HepG2 (cell line): ENCODE measurements around the gene TULP4. TPM values are rescaled to one million over a fixed set of nuclear protein-coding genes. Genes with fewer than 3 reads are reported as not detected.

Experiments
- ATRX ChIP-seq: sonication (generic); formaldehyde crosslinking; IDR thresholded peaks from 2 replicates; pipeline ENCODE4 v1.4.0; 2020; ENCODE audit warnings: missing genetic modification reagents, borderline replicate concordance
- HMG20A ChIP-seq: IDR thresholded peaks from 2 replicates; pipeline ENCODE4 v1.6.1; 2016; ENCODE audit warnings: borderline replicate concordance
- HNRNPUL1 ChIP-seq: fragments of 200-400 bp; formaldehyde crosslinking; IDR thresholded peaks from 2 replicates; pipeline ENCODE4 v1.6.1; 2017; ENCODE audit warnings: low read depth, mild to moderate bottlenecking, low read length, moderate library complexity
- HOXA3 ChIP-seq: sonication (generic); formaldehyde crosslinking; IDR thresholded peaks from 2 replicates; pipeline ENCODE4 v1.5.0; 2020; ENCODE audit warnings: missing genetic modification reagents
- HOXD1 ChIP-seq: sonication (generic); formaldehyde crosslinking; IDR thresholded peaks from 2 replicates; pipeline ENCODE4 v1.5.0; 2020; ENCODE audit warnings: missing genetic modification reagents
- MXD4 ChIP-seq: IDR thresholded peaks from 2 replicates; pipeline ENCODE4 v1.6.1; 2016; ENCODE audit warnings: mild to moderate bottlenecking, missing biosample characterization, missing genetic modification reagents
- PAWR ChIP-seq: sonication (generic); formaldehyde crosslinking; IDR thresholded peaks from 2 replicates; pipeline ENCODE4 v1.4.0; 2020; ENCODE audit warnings: missing genetic modification reagents, mild to moderate bottlenecking, borderline replicate concordance
- RARG ChIP-seq: sonication (generic); formaldehyde crosslinking; IDR thresholded peaks from 2 replicates; pipeline ENCODE4 v1.4.0; 2020; ENCODE audit warnings: low read depth, mild to moderate bottlenecking, missing genetic modification reagents
- ZNF326 ChIP-seq: sonication (generic); formaldehyde crosslinking; IDR thresholded peaks from 2 replicates; pipeline ENCODE4 v1.4.0; 2020; ENCODE audit warnings: missing genetic modification reagents, borderline replicate concordance
- ZNF777 ChIP-seq: sonication (generic); formaldehyde crosslinking; IDR thresholded peaks from 2 replicates; pipeline ENCODE4 v1.4.0; 2020; ENCODE audit warnings: missing genetic modification reagents
- polyA plus RNA-seq, 8 experiments: library from polyadenylated mRNA; depleted of rRNA in 3 of 8; stranded (reverse) in 7 of 8; unstranded in 1 of 8; fragments of >200 nt; fragmentation: Illumina TruSeq in 4 of 8; extraction: Trizol in 4 of 8; gene quantifications; 2 replicates each; pipeline versions ENCODE4 v1.2.1 to v1.2.3, GENCODE V29; 2011 to 2016; ENCODE audit warnings: low read depth in 4 of 8, missing spikeins in 1 of 8, mixed read lengths in 1 of 8; ENCODE audit not compliant: insufficient read depth in 1 of 8
- total RNA-seq, 5 experiments: library from RNA; depleted of rRNA; stranded (reverse); fragments of >200 nt; fragmentation: Illumina TruSeq; extraction: Trizol; gene quantifications; 2 replicates each; pipeline ENCODE4 v1.2.3, GENCODE V29; 2016; ENCODE audit warnings: low read depth in 1 of 5
- TF ChIP-seq, protein P1 (sequence below): sonication (generic); formaldehyde crosslinking; IDR thresholded peaks from 2 replicates; pipeline ENCODE4 v1.4.0; 2020; ENCODE audit warnings: mild to moderate bottlenecking, missing genetic modification reagents
- TF ChIP-seq, protein P2 (sequence below): sonication (generic); formaldehyde crosslinking; IDR thresholded peaks from 2 replicates; pipeline ENCODE4 v1.5.1; 2020; ENCODE audit warnings: mild to moderate bottlenecking, missing genetic modification reagents, moderate library complexity
- TF ChIP-seq, protein P3 (sequence below): sonication (generic); formaldehyde crosslinking; IDR thresholded peaks from 2 replicates; pipeline ENCODE4 v1.5.0; 2020; ENCODE audit warnings: missing genetic modification reagents, mild to moderate bottlenecking, borderline replicate concordance
- TF ChIP-seq, protein P4 (sequence below): sonication (generic); formaldehyde crosslinking; IDR thresholded peaks from 2 replicates; pipeline ENCODE4 v1.4.0; 2020; ENCODE audit warnings: mild to moderate bottlenecking, missing genetic modification reagents
- TF ChIP-seq, protein P5 (sequence below): IDR thresholded peaks from 2 replicates; pipeline ENCODE4 v1.4.0; 2020; ENCODE audit warnings: mild to moderate bottlenecking, missing genetic modification reagents

Gene TULP4
- total and polyA plus RNA-seq, 2 of the 13 experiments (the other 11 are each of a cell fraction or from before 2014, with no cell fraction given) = 21.1 to 122 TPM

DNA sequence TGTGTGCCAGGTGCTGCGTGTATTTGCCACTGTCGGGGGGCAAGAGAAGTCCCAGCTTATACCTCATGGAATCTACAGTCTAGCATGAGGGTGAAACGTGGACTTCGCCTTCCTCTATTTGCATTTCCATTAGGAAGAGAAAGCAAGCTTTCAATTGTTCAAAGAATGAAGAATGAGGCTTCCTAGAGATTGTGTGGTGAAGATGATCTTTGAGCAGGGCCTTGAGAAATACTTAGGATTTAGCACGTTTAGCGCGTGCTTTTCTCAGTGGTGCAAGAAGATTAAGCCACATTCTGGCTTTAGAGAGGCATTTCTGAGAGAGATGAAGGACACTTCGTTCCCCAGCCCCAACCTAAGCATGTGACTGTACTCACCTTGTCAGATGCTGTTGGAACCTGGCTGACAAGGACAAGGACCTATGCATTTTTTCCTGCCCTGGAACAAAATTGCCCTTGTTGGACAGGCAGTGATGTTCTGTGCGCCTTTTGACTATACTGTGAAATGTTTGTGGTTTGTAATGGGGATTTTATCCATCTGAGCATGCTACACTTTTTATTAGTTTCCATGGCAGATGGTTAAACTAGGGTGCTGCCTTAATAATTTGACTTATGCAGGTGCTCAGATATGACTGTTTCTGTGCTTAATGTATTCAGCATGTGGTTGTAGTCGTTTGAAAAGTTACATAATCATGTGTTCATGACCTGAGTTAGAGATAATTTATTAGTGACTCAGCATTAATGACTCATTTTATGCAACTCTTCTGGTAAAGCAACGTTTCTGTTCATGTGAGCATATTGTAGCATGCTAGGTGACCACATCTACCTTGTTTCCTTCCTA, 10.7 kb downstream of the TULP4 start (continued):
- TF ChIP-seq, protein P1, sequence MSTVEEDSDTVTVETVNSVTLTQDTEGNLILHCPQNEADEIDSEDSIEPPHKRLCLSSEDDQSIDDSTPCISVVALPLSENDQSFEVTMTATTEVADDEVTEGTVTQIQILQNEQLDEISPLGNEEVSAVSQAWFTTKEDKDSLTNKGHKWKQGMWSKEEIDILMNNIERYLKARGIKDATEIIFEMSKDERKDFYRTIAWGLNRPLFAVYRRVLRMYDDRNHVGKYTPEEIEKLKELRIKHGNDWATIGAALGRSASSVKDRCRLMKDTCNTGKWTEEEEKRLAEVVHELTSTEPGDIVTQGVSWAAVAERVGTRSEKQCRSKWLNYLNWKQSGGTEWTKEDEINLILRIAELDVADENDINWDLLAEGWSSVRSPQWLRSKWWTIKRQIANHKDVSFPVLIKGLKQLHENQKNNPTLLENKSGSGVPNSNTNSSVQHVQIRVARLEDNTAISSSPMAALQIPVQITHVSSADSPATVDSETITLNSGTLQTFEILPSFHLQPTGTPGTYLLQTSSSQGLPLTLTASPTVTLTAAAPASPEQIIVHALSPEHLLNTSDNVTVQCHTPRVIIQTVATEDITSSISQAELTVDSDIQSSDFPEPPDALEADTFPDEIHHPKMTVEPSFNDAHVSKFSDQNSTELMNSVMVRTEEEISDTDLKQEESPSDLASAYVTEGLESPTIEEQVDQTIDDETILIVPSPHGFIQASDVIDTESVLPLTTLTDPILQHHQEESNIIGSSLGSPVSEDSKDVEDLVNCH (CRISPR knock-in tag) = no peak
- TF ChIP-seq, protein P2, sequence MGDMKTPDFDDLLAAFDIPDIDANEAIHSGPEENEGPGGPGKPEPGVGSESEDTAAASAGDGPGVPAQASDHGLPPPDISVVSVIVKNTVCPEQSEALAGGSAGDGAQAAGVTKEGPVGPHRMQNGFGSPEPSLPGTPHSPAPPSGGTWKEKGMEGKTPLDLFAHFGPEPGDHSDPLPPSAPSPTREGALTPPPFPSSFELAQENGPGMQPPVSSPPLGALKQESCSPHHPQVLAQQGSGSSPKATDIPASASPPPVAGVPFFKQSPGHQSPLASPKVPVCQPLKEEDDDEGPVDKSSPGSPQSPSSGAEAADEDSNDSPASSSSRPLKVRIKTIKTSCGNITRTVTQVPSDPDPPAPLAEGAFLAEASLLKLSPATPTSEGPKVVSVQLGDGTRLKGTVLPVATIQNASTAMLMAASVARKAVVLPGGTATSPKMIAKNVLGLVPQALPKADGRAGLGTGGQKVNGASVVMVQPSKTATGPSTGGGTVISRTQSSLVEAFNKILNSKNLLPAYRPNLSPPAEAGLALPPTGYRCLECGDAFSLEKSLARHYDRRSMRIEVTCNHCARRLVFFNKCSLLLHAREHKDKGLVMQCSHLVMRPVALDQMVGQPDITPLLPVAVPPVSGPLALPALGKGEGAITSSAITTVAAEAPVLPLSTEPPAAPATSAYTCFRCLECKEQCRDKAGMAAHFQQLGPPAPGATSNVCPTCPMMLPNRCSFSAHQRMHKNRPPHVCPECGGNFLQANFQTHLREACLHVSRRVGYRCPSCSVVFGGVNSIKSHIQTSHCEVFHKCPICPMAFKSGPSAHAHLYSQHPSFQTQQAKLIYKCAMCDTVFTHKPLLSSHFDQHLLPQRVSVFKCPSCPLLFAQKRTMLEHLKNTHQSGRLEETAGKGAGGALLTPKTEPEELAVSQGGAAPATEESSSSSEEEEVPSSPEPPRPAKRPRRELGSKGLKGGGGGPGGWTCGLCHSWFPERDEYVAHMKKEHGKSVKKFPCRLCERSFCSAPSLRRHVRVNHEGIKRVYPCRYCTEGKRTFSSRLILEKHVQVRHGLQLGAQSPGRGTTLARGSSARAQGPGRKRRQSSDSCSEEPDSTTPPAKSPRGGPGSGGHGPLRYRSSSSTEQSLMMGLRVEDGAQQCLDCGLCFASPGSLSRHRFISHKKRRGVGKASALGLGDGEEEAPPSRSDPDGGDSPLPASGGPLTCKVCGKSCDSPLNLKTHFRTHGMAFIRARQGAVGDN (CRISPR knock-in tag) = no peak
- TF ChIP-seq, protein P3, sequence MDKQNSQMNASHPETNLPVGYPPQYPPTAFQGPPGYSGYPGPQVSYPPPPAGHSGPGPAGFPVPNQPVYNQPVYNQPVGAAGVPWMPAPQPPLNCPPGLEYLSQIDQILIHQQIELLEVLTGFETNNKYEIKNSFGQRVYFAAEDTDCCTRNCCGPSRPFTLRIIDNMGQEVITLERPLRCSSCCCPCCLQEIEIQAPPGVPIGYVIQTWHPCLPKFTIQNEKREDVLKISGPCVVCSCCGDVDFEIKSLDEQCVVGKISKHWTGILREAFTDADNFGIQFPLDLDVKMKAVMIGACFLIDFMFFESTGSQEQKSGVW (CRISPR knock-in tag) = no peak
- TF ChIP-seq RARG (CRISPR knock-in tag) (0 out of 2 replicates have a peak, but pooled peaks have one; percentile 65), ZNF777 (peak; percentile 65), ZNF326 (CRISPR knock-in tag) (no peak), HOXA3 (CRISPR knock-in tag) (peak; percentile 90), HNRNPUL1 (no peak), HOXD1 (CRISPR knock-in tag) (peak; percentile 95), HMG20A (CRISPR knock-in tag) (peak; percentile 91), PAWR (CRISPR knock-in tag) (no peak), MXD4 (CRISPR knock-in tag) (peak; percentile 82; the same call in 1 of the 2 replicates), ATRX (CRISPR knock-in tag) (no peak)
- TF ChIP-seq, protein P4, sequence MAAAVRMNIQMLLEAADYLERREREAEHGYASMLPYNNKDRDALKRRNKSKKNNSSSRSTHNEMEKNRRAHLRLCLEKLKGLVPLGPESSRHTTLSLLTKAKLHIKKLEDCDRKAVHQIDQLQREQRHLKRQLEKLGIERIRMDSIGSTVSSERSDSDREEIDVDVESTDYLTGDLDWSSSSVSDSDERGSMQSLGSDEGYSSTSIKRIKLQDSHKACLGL = peak; percentile 59; the same call in 1 of the 2 replicates
- TF ChIP-seq, protein P5, sequence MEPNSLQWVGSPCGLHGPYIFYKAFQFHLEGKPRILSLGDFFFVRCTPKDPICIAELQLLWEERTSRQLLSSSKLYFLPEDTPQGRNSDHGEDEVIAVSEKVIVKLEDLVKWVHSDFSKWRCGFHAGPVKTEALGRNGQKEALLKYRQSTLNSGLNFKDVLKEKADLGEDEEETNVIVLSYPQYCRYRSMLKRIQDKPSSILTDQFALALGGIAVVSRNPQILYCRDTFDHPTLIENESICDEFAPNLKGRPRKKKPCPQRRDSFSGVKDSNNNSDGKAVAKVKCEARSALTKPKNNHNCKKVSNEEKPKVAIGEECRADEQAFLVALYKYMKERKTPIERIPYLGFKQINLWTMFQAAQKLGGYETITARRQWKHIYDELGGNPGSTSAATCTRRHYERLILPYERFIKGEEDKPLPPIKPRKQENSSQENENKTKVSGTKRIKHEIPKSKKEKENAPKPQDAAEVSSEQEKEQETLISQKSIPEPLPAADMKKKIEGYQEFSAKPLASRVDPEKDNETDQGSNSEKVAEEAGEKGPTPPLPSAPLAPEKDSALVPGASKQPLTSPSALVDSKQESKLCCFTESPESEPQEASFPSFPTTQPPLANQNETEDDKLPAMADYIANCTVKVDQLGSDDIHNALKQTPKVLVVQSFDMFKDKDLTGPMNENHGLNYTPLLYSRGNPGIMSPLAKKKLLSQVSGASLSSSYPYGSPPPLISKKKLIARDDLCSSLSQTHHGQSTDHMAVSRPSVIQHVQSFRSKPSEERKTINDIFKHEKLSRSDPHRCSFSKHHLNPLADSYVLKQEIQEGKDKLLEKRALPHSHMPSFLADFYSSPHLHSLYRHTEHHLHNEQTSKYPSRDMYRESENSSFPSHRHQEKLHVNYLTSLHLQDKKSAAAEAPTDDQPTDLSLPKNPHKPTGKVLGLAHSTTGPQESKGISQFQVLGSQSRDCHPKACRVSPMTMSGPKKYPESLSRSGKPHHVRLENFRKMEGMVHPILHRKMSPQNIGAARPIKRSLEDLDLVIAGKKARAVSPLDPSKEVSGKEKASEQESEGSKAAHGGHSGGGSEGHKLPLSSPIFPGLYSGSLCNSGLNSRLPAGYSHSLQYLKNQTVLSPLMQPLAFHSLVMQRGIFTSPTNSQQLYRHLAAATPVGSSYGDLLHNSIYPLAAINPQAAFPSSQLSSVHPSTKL (CRISPR knock-in tag) = peak; percentile 99
